AG09319 (cell line): ENCODE data around the gene REPS1.

Experiments
- DNase-seq: peaks from one replicate; pipeline ENCODE4 v3.0.0-alpha.2; 2010; ENCODE audit warnings: low read depth; ENCODE audit errors: extremely low read depth
- TF ChIP-seq, protein P1 (sequence below): IDR thresholded peaks from 2 replicates; pipeline ENCODE4 v1.5.1; 2011; ENCODE audit warnings: low read depth, mild to moderate bottlenecking, inconsistent platforms, low read length, moderate library complexity

Gene REPS1

DNA sequence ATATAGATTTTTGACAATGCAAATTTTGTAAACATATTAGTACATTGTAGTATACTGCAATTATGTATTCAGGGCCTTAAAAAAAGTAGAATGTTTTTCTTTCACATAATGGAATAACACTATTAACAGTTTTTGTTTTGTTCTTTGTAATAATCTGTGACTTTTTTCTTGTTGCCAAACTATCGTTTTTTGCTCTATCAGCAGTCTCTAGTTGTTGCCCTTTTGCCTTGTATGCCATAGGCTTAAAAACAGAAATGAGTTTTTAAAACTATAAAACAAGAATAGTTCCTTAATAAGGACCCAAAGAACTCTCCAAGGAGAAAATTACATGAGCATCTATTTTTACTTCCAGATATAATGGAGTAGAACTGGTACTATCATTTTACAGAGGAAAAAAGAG is 29.5 kb downstream of the REPS1 start:
- TF ChIP-seq, protein P1, sequence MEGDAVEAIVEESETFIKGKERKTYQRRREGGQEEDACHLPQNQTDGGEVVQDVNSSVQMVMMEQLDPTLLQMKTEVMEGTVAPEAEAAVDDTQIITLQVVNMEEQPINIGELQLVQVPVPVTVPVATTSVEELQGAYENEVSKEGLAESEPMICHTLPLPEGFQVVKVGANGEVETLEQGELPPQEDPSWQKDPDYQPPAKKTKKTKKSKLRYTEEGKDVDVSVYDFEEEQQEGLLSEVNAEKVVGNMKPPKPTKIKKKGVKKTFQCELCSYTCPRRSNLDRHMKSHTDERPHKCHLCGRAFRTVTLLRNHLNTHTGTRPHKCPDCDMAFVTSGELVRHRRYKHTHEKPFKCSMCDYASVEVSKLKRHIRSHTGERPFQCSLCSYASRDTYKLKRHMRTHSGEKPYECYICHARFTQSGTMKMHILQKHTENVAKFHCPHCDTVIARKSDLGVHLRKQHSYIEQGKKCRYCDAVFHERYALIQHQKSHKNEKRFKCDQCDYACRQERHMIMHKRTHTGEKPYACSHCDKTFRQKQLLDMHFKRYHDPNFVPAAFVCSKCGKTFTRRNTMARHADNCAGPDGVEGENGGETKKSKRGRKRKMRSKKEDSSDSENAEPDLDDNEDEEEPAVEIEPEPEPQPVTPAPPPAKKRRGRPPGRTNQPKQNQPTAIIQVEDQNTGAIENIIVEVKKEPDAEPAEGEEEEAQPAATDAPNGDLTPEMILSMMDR: no peak
- no peak for DNase-seq

DNA sequence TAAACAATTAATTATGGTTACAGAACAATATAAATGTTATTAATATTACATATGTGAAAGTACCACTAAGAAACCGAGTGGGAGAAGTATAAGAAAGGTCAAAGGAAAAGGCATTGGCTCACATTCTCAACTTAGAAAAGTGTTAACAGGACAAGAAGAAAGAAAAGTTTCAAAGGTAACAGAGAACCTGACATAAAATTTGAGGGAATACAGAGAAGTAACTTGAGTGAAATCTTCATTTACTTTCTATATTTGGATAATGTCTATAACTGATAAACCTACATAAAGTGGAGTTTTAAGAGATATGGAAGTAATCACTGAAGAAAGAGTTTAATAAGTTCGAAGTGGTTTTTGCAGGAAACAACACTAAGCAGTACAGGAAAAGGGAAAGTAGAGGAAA is 30.1 kb downstream of the REPS1 start:
- no peak for DNase-seq
- TF ChIP-seq, protein P1: no peak

DNA sequence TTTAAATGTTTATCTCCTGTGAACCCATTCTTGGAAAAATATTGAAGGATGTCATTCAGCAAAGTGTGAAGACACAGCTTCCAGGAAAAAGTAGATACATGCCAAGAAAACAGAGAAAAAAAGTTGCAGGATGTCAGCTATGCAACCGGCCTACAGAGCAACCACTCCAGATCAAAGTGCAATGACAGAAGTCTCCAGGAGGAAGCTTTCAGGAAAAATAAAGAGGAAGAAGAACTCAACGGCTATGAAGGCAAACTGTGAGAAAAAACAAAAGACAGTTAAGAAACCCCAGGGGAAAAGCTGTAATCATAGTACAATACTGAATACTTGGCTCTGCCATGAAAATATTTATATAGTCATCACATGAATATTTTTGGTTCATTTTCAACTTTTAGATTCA is 30.6 kb downstream of the REPS1 start:
- TF ChIP-seq, protein P1: no peak
- DNase-seq: no peak

DNA sequence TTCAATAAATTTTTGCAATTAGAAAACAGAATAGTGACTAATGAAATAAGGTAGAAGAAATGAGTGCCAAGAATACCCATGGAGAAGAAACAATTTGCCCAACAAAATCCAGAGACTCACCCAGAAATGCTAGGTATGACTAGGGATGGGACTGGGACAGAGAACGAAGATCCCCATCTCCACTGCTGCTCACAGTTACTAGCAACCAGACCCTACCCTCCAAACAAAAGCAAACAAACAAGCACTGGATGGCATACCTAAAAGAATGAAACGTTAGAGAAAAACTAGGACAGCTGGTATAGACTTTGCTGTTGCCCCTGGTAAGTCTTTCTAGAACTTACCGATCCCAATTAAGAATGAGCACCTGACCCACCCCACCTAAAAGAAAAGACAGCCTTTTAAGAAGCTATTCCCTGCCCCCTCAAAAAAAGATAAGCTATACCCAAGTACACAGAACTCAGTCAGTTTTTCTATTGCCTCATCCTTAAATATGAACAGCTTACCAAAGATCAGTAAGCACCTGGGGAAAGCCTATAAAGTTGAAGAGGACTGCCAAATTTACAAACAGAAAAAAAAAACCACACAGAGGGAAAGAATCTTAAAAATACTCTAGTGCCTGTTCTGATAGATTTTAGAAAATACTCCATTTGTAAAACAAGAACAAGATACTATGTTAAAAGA is 31.7 kb downstream of the REPS1 start:
- TF ChIP-seq, protein P1: no peak
- no peak for DNase-seq

DNA sequence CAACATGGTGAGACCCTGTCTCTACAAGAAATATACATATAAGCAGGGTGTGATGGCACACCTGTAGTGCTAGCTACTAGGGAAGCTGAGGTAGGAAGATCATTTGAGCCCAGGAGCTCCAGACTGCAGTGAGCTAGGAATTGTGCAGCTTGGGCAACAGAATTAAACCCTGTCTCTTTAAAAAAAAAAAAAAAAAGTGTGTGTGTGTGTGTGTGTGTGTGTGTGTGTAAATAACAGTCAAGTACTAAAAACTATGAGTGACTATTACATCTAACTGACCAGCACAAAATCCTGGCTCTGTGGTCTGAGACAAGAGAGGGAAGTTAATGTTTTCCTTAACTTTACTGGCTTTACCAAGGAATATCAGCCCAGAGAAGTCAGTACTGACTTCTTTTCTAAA is 32.8 kb downstream of the REPS1 start:
- TF ChIP-seq, protein P1: no peak
- DNase-seq: no peak

DNA sequence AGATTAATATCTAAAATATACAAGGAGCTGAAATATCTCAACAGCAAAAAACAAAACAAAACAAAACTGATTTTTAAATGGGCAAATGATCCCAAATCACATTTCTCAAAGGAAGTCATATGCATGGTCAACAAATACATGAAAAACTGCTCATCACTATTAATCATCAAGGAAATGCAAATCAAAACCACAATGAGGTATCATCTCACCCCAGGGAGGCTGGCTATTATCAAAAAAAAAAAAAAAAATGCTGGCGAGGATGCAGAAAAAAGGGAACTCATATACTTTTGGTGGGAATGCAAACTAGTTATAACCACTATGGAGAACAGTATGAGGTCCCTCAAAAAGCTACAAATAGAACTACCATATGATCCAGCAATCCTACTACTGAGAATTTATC is 34.6 kb downstream of the REPS1 start:
- TF ChIP-seq, protein P1: no peak
- no peak for DNase-seq

DNA sequence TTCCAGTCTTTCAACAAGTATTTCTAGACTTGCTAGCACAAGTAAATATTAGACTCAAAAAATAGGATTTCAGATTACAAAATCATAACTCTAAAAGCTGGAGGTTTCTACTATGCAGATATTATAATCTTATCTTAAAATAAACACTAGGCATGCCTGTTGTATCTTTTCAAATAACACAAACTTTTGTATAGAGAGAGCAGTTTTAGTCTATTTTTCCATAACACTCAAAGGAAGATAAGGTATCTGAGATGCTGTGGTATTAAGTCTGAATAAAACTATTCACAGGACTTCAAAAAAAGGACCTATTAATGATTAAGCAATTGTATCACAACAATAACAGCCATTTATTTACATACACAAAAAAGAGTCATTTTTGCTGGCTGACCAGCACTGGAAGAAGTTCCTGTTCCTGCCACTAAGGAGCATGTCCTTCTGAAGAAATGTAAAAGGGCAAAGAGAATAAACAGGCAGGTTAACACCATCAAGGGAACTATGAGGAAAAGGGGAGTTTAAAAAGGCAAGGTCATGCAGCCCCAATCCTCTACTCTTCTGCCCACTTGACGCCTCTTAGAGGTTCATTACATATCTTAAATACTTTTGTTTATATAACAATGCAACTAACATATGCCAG is 39.4 kb downstream of the REPS1 start:
- TF ChIP-seq, protein P1: no peak
- DNase-seq: no peak
